Mucosa of stomach (tissue), 1 donor: ENCODE measurements around the gene MOB4.
"Not testable (repeated sequence)": the region's sequence is repeated elsewhere in the genome, so short reads cannot be mapped to it uniquely, and the experiment has no call there.

Experiments
- H3K27me3 ChIP-seq: one replicate; pipeline ENCODE4 v1.7.0; 2013; ENCODE audit warnings: mild to moderate bottlenecking, low read length; ENCODE audit not compliant: control insufficient read depth, insufficient read depth
- H3K36me3 ChIP-seq: one replicate; pipeline ENCODE4 v1.7.0; 2013; ENCODE audit warnings: low read length; ENCODE audit not compliant: control insufficient read depth, insufficient read depth
- H3K4me1 ChIP-seq: one replicate; pipeline ENCODE4 v1.7.0; 2013; ENCODE audit warnings: mild to moderate bottlenecking, low read length; ENCODE audit not compliant: control insufficient read depth, insufficient read depth
- H3K4me3 ChIP-seq: one replicate; pipeline ENCODE4 v1.7.0; 2013; ENCODE audit warnings: low read length
- H3K9ac ChIP-seq: one replicate; pipeline ENCODE4 v1.7.0; 2013; ENCODE audit warnings: mild to moderate bottlenecking, low read length, moderate library complexity
- H3K9me3 ChIP-seq: one replicate; pipeline ENCODE4 v1.7.0; 2013; ENCODE audit warnings: mild to moderate bottlenecking, low read length, moderate library complexity; ENCODE audit not compliant: control insufficient read depth
- donor health status: Pancreatic carcinoma.

The MOB4 gene

GRCh38 chr2:197516393-197516761 lies 511 bp downstream of the MOB4 start:
- H3K9me3 ChIP-seq = no peaks in the 10 kb centered on the region
- no peaks in the 10 kb centered on the region for H3K27me3 ChIP-seq
- peak overlapping the region; percentile 87 for H3K9ac ChIP-seq
- H3K4me1 ChIP-seq = peaks cover 6% of the 10 kb centered on the region
- H3K36me3 ChIP-seq = no peaks in the 10 kb centered on the region
- peak overlapping the region; percentile 99 for H3K4me3 ChIP-seq

GRCh38 chr2:197517150-197517549 lies 1.3 kb downstream of the MOB4 start:
- Histone ChIP-seq H3K4me1 (peaks cover 6% of the 10 kb centered on the region), H3K36me3 (no peaks in the 10 kb centered on the region), H3K27me3 (no peaks in the 10 kb centered on the region), H3K9ac (peak overlapping the region; percentile 87), H3K9me3 (no peaks in the 10 kb centered on the region), H3K4me3 (peak overlapping the region; percentile 99)

GRCh38 chr2:197538412-197538811 lies 22.5 kb downstream of the MOB4 start:
- Histone ChIP-seq H3K9ac (no peak overlapping the region), H3K4me1 (no peaks in the 10 kb centered on the region), H3K9me3 (no peaks in the 10 kb centered on the region), H3K36me3 (no peaks in the 10 kb centered on the region), H3K27me3 (no peaks in the 10 kb centered on the region), H3K4me3 (no peak overlapping the region)

GRCh38 chr2:197539734-197540133 lies 23.9 kb downstream of the MOB4 start:
- no peak overlapping the region for H3K4me3 ChIP-seq
- no peaks in the 10 kb centered on the region for H3K36me3 ChIP-seq
- no peaks in the 10 kb centered on the region for H3K4me1 ChIP-seq
- no peaks in the 10 kb centered on the region for H3K27me3 ChIP-seq
- no peak overlapping the region for H3K9ac ChIP-seq
- H3K9me3 ChIP-seq = no peaks in the 10 kb centered on the region

GRCh38 chr2:197543206-197543605 lies 27.3 kb downstream of the MOB4 start:
- no peak overlapping the region for H3K9ac ChIP-seq
- H3K9me3 ChIP-seq = no peaks in the 10 kb centered on the region
- no peaks in the 10 kb centered on the region for H3K4me1 ChIP-seq
- H3K27me3 ChIP-seq = no peaks in the 10 kb centered on the region
- H3K4me3 ChIP-seq = no peak overlapping the region
- no peaks in the 10 kb centered on the region for H3K36me3 ChIP-seq

GRCh38 chr2:197547163-197547900 lies 31.5 kb downstream of the MOB4 start:
- Histone ChIP-seq H3K4me3 (no peak overlapping the region), H3K4me1 (no peaks in the 10 kb centered on the region), H3K36me3 (no peaks in the 10 kb centered on the region), H3K27me3 (no peaks in the 10 kb centered on the region), H3K9ac (no peak overlapping the region), H3K9me3 (no peaks in the 10 kb centered on the region)

- Histone ChIP-seq H3K4me1 (no peaks in the 10 kb centered on the region), H3K36me3 (no peaks in the 10 kb centered on the region), H3K27me3 (no peaks in the 10 kb centered on the region), H3K9me3 (no peaks in the 10 kb centered on the region), H3K9ac (no peak overlapping the region), H3K4me3 (no peak overlapping the region)
These were observed 32.7 kb downstream of the MOB4 start for GRCh38 chr2:197548582-197548981.

- H3K36me3 ChIP-seq, H3K4me3 ChIP-seq, H3K4me1 ChIP-seq, H3K27me3 ChIP-seq, H3K9ac ChIP-seq, H3K9me3 ChIP-seq: not testable (repeated sequence)
These were observed 35.4 kb downstream of the MOB4 start for GRCh38 chr2:197551260-197551659.

- no peak overlapping the region for H3K9ac ChIP-seq
- no peaks in the 10 kb centered on the region for H3K9me3 ChIP-seq
- no peaks in the 10 kb centered on the region for H3K4me1 ChIP-seq
- no peak overlapping the region for H3K4me3 ChIP-seq
- H3K27me3 ChIP-seq = no peaks in the 10 kb centered on the region
- H3K36me3 ChIP-seq = no peaks in the 10 kb centered on the region
These were observed 39.6 kb downstream of the MOB4 start for GRCh38 chr2:197555467-197555866.

GRCh38 chr2:197556456-197556855 lies 40.6 kb downstream of the MOB4 start:
- H3K36me3 ChIP-seq = no peaks in the 10 kb centered on the region
- H3K27me3 ChIP-seq = no peaks in the 10 kb centered on the region
- H3K4me3 ChIP-seq = no peak overlapping the region
- no peaks in the 10 kb centered on the region for H3K4me1 ChIP-seq
- no peaks in the 10 kb centered on the region for H3K9me3 ChIP-seq
- H3K9ac ChIP-seq = no peak overlapping the region

GRCh38 chr2:197558393-197558792 lies 42.5 kb downstream of the MOB4 start:
- Histone ChIP-seq H3K9ac (no peak overlapping the region), H3K4me3 (no peak overlapping the region), H3K27me3 (no peaks in the 10 kb centered on the region), H3K9me3 (no peaks in the 10 kb centered on the region), H3K36me3 (no peaks in the 10 kb centered on the region), H3K4me1 (no peaks in the 10 kb centered on the region)

- Histone ChIP-seq H3K9me3 (no peaks in the 10 kb centered on the region), H3K9ac (no peak overlapping the region), H3K27me3 (no peaks in the 10 kb centered on the region), H3K36me3 (no peaks in the 10 kb centered on the region), H3K4me3 (no peak overlapping the region), H3K4me1 (no peaks in the 10 kb centered on the region)
These were observed 43.8 kb downstream of the MOB4 start for GRCh38 chr2:197559681-197560080.

GRCh38 chr2:197560146-197560665 lies 44.3 kb downstream of the MOB4 start:
- no peaks in the 10 kb centered on the region for H3K27me3 ChIP-seq
- H3K9ac ChIP-seq = no peak overlapping the region
- H3K4me3 ChIP-seq = no peak overlapping the region
- no peaks in the 10 kb centered on the region for H3K9me3 ChIP-seq
- no peaks in the 10 kb centered on the region for H3K36me3 ChIP-seq
- H3K4me1 ChIP-seq = no peaks in the 10 kb centered on the region
